Caki2 (cell line): ENCODE measurements around the gene GGTLC2. TPM values are rescaled to one million over a fixed set of nuclear protein-coding genes. Genes with fewer than 3 reads are reported as not detected.
"Not testable (repeated sequence)": the region's sequence is repeated elsewhere in the genome, so short reads cannot be mapped to it uniquely, and the experiment has no call there.

Experiments used
- DNase-seq: peaks from one replicate; pipeline ENCODE4 v3.0.0-alpha.2; 2015; ENCODE audit warnings: low read depth
- in situ Hi-C: cut with HindIII; loops from 2 replicates; pipeline ENCODE4 v1.10.0; 2016; ENCODE audit warnings: low sequenced_read_pairs, low pct_unique_long_range_greater_than_20kb, mixed read lengths
- total RNA-seq: library from RNA; depleted of rRNA; stranded (reverse); fragments of >200 nt; shearing (Covaris generic); gene quantifications from 2 replicates; pipeline ENCODE4 v1.2.3, GENCODE V29; 2014; ENCODE audit warnings: low replicate concordance

The GGTLC2 gene
- total RNA-seq, 1 experiment from 2014 or later: 1.8 TPM

- in situ Hi-C loops: no loop called here
These were observed 39.4 kb downstream of the GGTLC2 start for GRCh38 chr22:22683668-22684361.

GRCh38 chr22:22684580-22685561, 40.5 kb downstream of the GGTLC2 start:
- in situ Hi-C loops: no loop called here
- peak; percentile 69 for DNase-seq

More at GRCh38 chr22:22683668-22684361, 39.4 kb downstream of the GGTLC2 start:
- no peak for DNase-seq

GRCh38 chr22:22685586-22685985, 41.2 kb downstream of the GGTLC2 start:
- in situ Hi-C loops: no loop called here
- DNase-seq: no peak

- DNase-seq, in situ Hi-C loops: not testable (repeated sequence)
These were observed 42.0 kb downstream of the GGTLC2 start for GRCh38 chr22:22686202-22687115.

- peak; percentile 47 for DNase-seq
- in situ Hi-C loops: no loop called here
These were observed 43.5 kb downstream of the GGTLC2 start for GRCh38 chr22:22687638-22688500.

- in situ Hi-C loops: no loop called here
- DNase-seq: no peak
These were observed 45.4 kb downstream of the GGTLC2 start for GRCh38 chr22:22689621-22690345.

GRCh38 chr22:22691055-22691454, 46.6 kb downstream of the GGTLC2 start:
- in situ Hi-C loops: no loop called here

GRCh38 chr22:22691716-22692701, 47.6 kb downstream of the GGTLC2 start:
- in situ Hi-C loops: no loop called here
- DNase-seq: no peak

More at GRCh38 chr22:22691055-22691454, 46.6 kb downstream of the GGTLC2 start:
- DNase-seq: no peak

- DNase-seq: peak; percentile 85
- in situ Hi-C loops: no loop called here
These were observed 48.5 kb downstream of the GGTLC2 start for GRCh38 chr22:22692707-22693530.

GRCh38 chr22:22693531-22693884, 49.1 kb downstream of the GGTLC2 start:
- in situ Hi-C loops: no loop called here
- no peak for DNase-seq

GRCh38 chr22:22694106-22694505, 49.7 kb downstream of the GGTLC2 start:
- in situ Hi-C loops: no loop called here
- no peak for DNase-seq

GRCh38 chr22:22696104-22696503, 51.7 kb downstream of the GGTLC2 start:
- in situ Hi-C loops: no loop called here
- DNase-seq: no peak
